SK-N-SH (cell line): ENCODE measurements around the gene PNPLA8. TPM values are rescaled to one million over a fixed set of nuclear protein-coding genes. Genes with fewer than 3 reads are reported as not detected.

Experiments
- CTCF ChIA-PET: fragments of 300-600, 350-600 bp; formaldehyde crosslinking; extraction: SDS; loops from one replicate; lab custom pipeline; 2021; lab: Yijun Ruan, JAX
- POLR2A ChIA-PET: fragments of 350-600 bp; sonication (Branson Sonifier 250); formaldehyde crosslinking; extraction: SDS; loops from one replicate; lab custom pipeline; 2020; ENCODE audit warnings: antibody characterized with exemption, inconsistent platforms; lab: Yijun Ruan, JAX
- DNase-seq: peaks from one replicate; pipeline ENCODE4 v3.0.0; 2012
- H2AFZ ChIP-seq: fragments of 200-600 bp; sonication (generic); 2 replicates; pipeline ENCODE4 v1.8.1; 2016; ENCODE audit warnings: antibody characterized with exemption, mild to moderate bottlenecking, low read depth
- H3F3A ChIP-seq: fragments of 200-600 bp; sonication (generic); replicated peaks from 2 replicates; pipeline ENCODE3; 2016; ENCODE audit warnings: antibody characterized with exemption, mild to moderate bottlenecking; ENCODE audit not compliant: insufficient read depth
- H3K27ac ChIP-seq, 2 experiments: fragments of 200-500 bp in 1 of 2; fragments of 200-600 bp in 1 of 2; sonication (Bioruptor generic) in 1 of 2; sonication (generic), shearing (Covaris generic) in 1 of 2; 2 replicates each; pipeline versions ENCODE4 v1.5.1 to v1.6.1; 2014 to 2016; ENCODE audit warnings: low read depth in 2 of 2, inconsistent platforms in 1 of 2, low read length in 1 of 2, mild to moderate bottlenecking in 1 of 2, mixed read lengths in 1 of 2
- H3K27me3 ChIP-seq: fragments of 200-600 bp; sonication (generic), shearing (Covaris generic); 2 replicates; pipeline ENCODE4 v1.6.1; 2016; ENCODE audit warnings: mixed run types; ENCODE audit not compliant: insufficient read depth
- H3K36me3 ChIP-seq, 2 experiments: fragments of 200-500 bp in 1 of 2; fragments of 200-600 bp in 1 of 2; sonication (Bioruptor generic) in 1 of 2; sonication (generic) in 1 of 2; replicated peaks in 1 of 2; 2 replicates each; pipeline versions ENCODE3 to v1.5.1; 2014 to 2016; ENCODE audit warnings: low read length in 1 of 2, mild to moderate bottlenecking in 1 of 2; ENCODE audit not compliant: insufficient read depth in 2 of 2, control insufficient read depth in 1 of 2
- H3K4me1 ChIP-seq, 2 experiments: fragments of 200-500 bp in 1 of 2; fragments of 200-600 bp in 1 of 2; sonication (Bioruptor generic) in 1 of 2; sonication (generic), shearing (Covaris generic) in 1 of 2; 2 replicates each; pipeline versions ENCODE4 v1.5.1 to v1.6.1; 2014 to 2016; ENCODE audit warnings: low read depth in 1 of 2, low read length in 1 of 2, mixed run types in 1 of 2; ENCODE audit not compliant: insufficient read depth in 2 of 2, control insufficient read depth in 1 of 2
- H3K4me2 ChIP-seq: fragments of 200-600 bp; sonication (generic), shearing (Covaris generic); 2 replicates; pipeline ENCODE4 v1.6.1; 2017; ENCODE audit warnings: mixed run types
- H3K4me3 ChIP-seq, 2 experiments: fragments of 200-500 bp in 1 of 2; fragments of 200-600 bp in 1 of 2; sonication (Bioruptor generic) in 1 of 2; sonication (generic), shearing (Covaris generic) in 1 of 2; 2 replicates each; pipeline versions ENCODE4 v1.5.1 to v1.8.1; 2014 to 2016; ENCODE audit warnings: low read depth in 2 of 2, inconsistent platforms in 1 of 2, low read length in 1 of 2, mild to moderate bottlenecking in 1 of 2, mixed read lengths in 1 of 2, moderate library complexity in 1 of 2
- H3K79me2 ChIP-seq: fragments of 200-600 bp; sonication (generic); 2 replicates; pipeline ENCODE4 v1.8.1; 2017; ENCODE audit warnings: mild to moderate bottlenecking; ENCODE audit not compliant: insufficient read depth
- H3K9ac ChIP-seq: fragments of 200-600 bp; sonication (generic); 2 replicates; pipeline ENCODE4 v1.6.1; 2017; ENCODE audit warnings: mixed run types
- H3K9me2 ChIP-seq: fragments of 200-600 bp; sonication (generic); 2 replicates; pipeline ENCODE4 v1.6.1; 2017; ENCODE audit warnings: mixed run types
- H3K9me3 ChIP-seq: fragments of 200-600 bp; sonication (generic); 2 replicates; pipeline ENCODE4 v1.6.1; 2017; ENCODE audit warnings: mixed run types, mild to moderate bottlenecking, moderate library complexity
- H4K20me1 ChIP-seq: fragments of 200-600 bp; sonication (generic); 2 replicates; pipeline ENCODE4 v1.6.1; 2017; ENCODE audit warnings: mild to moderate bottlenecking, mixed run types; ENCODE audit not compliant: insufficient read depth
- CHD2 ChIP-seq: fragments of 150-350 bp; IDR thresholded peaks from 2 replicates; pipeline ENCODE4 v1.6.1; 2018; ENCODE audit warnings: low read length; ENCODE audit not compliant: partially characterized antibody
- CTCF ChIP-seq: fragments of 200-600 bp; sonication (generic); IDR thresholded peaks from 2 replicates; pipeline ENCODE4 v1.6.1; 2017; ENCODE audit warnings: antibody characterized with exemption, mild to moderate bottlenecking, moderate library complexity
- FOSL2 ChIP-seq: IDR thresholded peaks from 2 replicates; pipeline ENCODE4 v1.4.0; 2012; ENCODE audit warnings: low read depth, mild to moderate bottlenecking, moderate library complexity, borderline replicate concordance
- FOXM1 ChIP-seq: IDR thresholded peaks from 2 replicates; pipeline ENCODE4 v1.4.0; 2012; ENCODE audit warnings: low read depth, mild to moderate bottlenecking
- GATA2 ChIP-seq: sonication (generic); formaldehyde crosslinking; IDR thresholded peaks from 2 replicates; pipeline ENCODE4 v1.5.0; 2020; ENCODE audit warnings: mild to moderate bottlenecking, missing genetic modification reagents
- JUND ChIP-seq: IDR thresholded peaks from 2 replicates; pipeline ENCODE4 v1.4.0; 2012
- MAX ChIP-seq: IDR thresholded peaks from 2 replicates; pipeline ENCODE4 v1.4.0; 2012; ENCODE audit warnings: low read depth
- NFIC ChIP-seq: IDR thresholded peaks from 2 replicates; pipeline ENCODE4 v1.4.0; 2012; ENCODE audit warnings: borderline replicate concordance
- NRF1 ChIP-seq: IDR thresholded peaks from 2 replicates; pipeline ENCODE4 v1.6.1; 2012; ENCODE audit warnings: low read depth, mild to moderate bottlenecking, low read length
- PBX3 ChIP-seq: IDR thresholded peaks from 2 replicates; pipeline ENCODE4; 2012
- REST ChIP-seq: IDR thresholded peaks from 2 replicates; pipeline ENCODE4 v1.6.1; 2012; ENCODE audit warnings: mild to moderate bottlenecking, low read depth, low read length, moderate library complexity
- RFX5 ChIP-seq: IDR thresholded peaks from 2 replicates; pipeline ENCODE4 v1.6.1; 2012; ENCODE audit warnings: mild to moderate bottlenecking, improper control_type of control experiment, low read length
- RXRA ChIP-seq: IDR thresholded peaks from 2 replicates; pipeline ENCODE4 v1.4.0; 2012; ENCODE audit warnings: low read depth, mild to moderate bottlenecking, borderline replicate concordance
- SMC3 ChIP-seq: IDR thresholded peaks from 2 replicates; pipeline ENCODE4 v1.6.1; 2012; ENCODE audit warnings: low read depth, low read length, improper control_type of control experiment
- TAF1 ChIP-seq: IDR thresholded peaks from 2 replicates; pipeline ENCODE4 v1.6.1; 2012; ENCODE audit warnings: low read depth, mild to moderate bottlenecking, low read length, moderate library complexity, borderline replicate concordance
- TEAD4 ChIP-seq: IDR thresholded peaks from 2 replicates; pipeline ENCODE4 v1.4.0; 2012; ENCODE audit warnings: mild to moderate bottlenecking, borderline replicate concordance; ENCODE audit not compliant: insufficient read depth
- USF2 ChIP-seq: fragments of 150-350 bp; IDR thresholded peaks from 2 replicates; pipeline ENCODE4 v1.6.1; 2017; ENCODE audit warnings: antibody characterized with exemption, low read length, low read depth, borderline replicate concordance
- YY1 ChIP-seq: IDR thresholded peaks from 2 replicates; pipeline ENCODE4 v1.4.0; 2012; ENCODE audit warnings: low read depth, mild to moderate bottlenecking
- ZBTB33 ChIP-seq: IDR thresholded peaks from 2 replicates; pipeline ENCODE4 v1.4.0; 2012; ENCODE audit warnings: low read depth, borderline replicate concordance
- WGBS: methylation state at CpG from one replicate; pipeline ENCODE4 v1.1.6; 2017; ENCODE audit warnings: low lambda C conversion rate; 5-methylcytosine and 5-hydroxymethylcytosine counted together
- polyA plus RNA-seq, 3 experiments: library from polyadenylated mRNA; depleted of rRNA; stranded (reverse); fragments of >200 nt; gene quantifications; 2 replicates each; pipeline ENCODE4 v1.2.3, GENCODE V29; 2012

PNPLA8 gene
- polyA plus RNA-seq (2012; rRNA removed) = 7.2 and 9.8 TPM in 2 replicates
- polyA plus RNA-seq (2012; cell fraction: cytosol; rRNA removed) = 12.4 and 16.1 TPM in 2 replicates
- 3.2 and 7.4 TPM in 2 replicates for polyA plus RNA-seq (2012; cell fraction: nucleus; rRNA removed)

- Histone ChIP-seq H3K27ac (peak within 1 kb of the TSS; percentile 94), H3K9me2 (no peaks in the 10 kb centered on the region), H3K27me3 (no peaks in the 10 kb centered on the region), H3K79me2 (peaks cover 42% of the 10 kb centered on the region), H3K9ac (peak within 1 kb of the TSS; percentile 75), H3K4me3 (peak within 1 kb of the TSS; percentile 83 to 89), H3K36me3 (peaks cover 1 to 6% of the 10 kb centered on the region in 2 experiments), H2AFZ (peak within 1 kb of the TSS; percentile 87), H4K20me1 (no peaks in the 10 kb centered on the region; the same call in 1 of the 2 replicates), H3K4me1 (peaks cover 14 to 24% of the 10 kb centered on the region in 2 experiments; a peak in 3 of 4 replicates), H3K4me2 (peak within 1 kb of the TSS; percentile 84), H3K9me3 (no peaks in the 10 kb centered on the region), H3F3A (peaks cover 8% of the 10 kb centered on the region)
- DNase-seq = peak; percentile 97
- WGBS = under 1% methylated on average over 49 of the region's 64 CpGs
- ChIA-PET CTCF (interaction anchor here (0.6 to 2.8 kb wide), 3 partner anchors 9 to 74 kb away, joined by 4 to 13 read pairs (median 9); no protein-coding TSS in a partner anchor), POLR2A (interaction anchor here (0.6 to 3.3 kb wide), 8 partner anchors 9 to 70 kb away, joined by 3 to 34 read pairs (median 4); partner anchors contain the start of genes DNAJB9, NRCAM and THAP5)
- TF ChIP-seq NRF1 (peak; percentile 83), FOSL2 (no peak), YY1 (no peak), PBX3 (peak; percentile 98), CTCF (no peak), NFIC (no peak), CHD2 (no peak), ZBTB33 (no peak), JUND (no peak), RFX5 (peak; percentile 66), TAF1 (peak; percentile 83), TEAD4 (no peak), RXRA (no peak), FOXM1 (no peak), SMC3 (no peak; the same call in 1 of the 2 replicates), REST (0 out of 2 replicates have a peak, but pooled peaks have one; percentile 11), MAX (peak; percentile 85), USF2 (no peak), GATA2 (peak; percentile 85)
These were observed at the start of gene PNPLA8 for GRCh38 chr7:108525985-108526767. PNPLA8 (minus strand) TSS chr7:108526135; CDS start chr7:108515491, 10,644 bp downstream.
